Adrenal gland (tissue), 12 donors: ENCODE measurements around the gene PNN. TPM values are rescaled to one million over a fixed set of nuclear protein-coding genes. Genes with fewer than 3 reads are reported as not detected.
"Not testable (repeated sequence)": the region's sequence is repeated elsewhere in the genome, so short reads cannot be mapped to it uniquely, and the experiment has no call there.

Source experiments
- DNase-seq, 7 donors: peaks; one replicate each; pipeline ENCODE4 v3.0.0-alpha.2; 2019 to 2020
- H3K27ac ChIP-seq, 5 donors: fragments of 200-600 bp; sonication (generic) in 4 of 5; 1 replicate in 3 of 5; 2 replicates in 2 of 5; pipeline versions ENCODE4 v1.5.1 to v1.8.0; 2016 to 2020; ENCODE audit warnings: mild to moderate bottlenecking in 1 of 5
- H3K27me3 ChIP-seq: fragments of 200-600 bp; 2 replicates; pipeline ENCODE4 v1.8.0; 2021
- H3K36me3 ChIP-seq, 2 donors: fragments of 200-600 bp; replicated peaks in 1 of 2; 1 replicate in 1 of 2; 2 replicates in 1 of 2; pipeline versions ENCODE4 v1.5.1 to v1.8.0; 2018 to 2022
- H3K4me1 ChIP-seq, 2 donors: fragments of 200-600 bp; replicated peaks in 1 of 2; 1 replicate in 1 of 2; 2 replicates in 1 of 2; pipeline versions ENCODE4 v1.5.1 to v1.8.0; 2018 to 2021
- H3K4me3 ChIP-seq, 4 donors: fragments of 200-600 bp; sonication (generic) in 3 of 4; one replicate each; pipeline ENCODE4 v1.5.1; 2016 to 2018
- H3K9me3 ChIP-seq, 3 donors: fragments of 200-600 bp; sonication (generic) in 1 of 3; replicated peaks in 1 of 3; 1 replicate in 2 of 3; 2 replicates in 1 of 3; pipeline versions ENCODE4 v1.5.1 to v1.8.0; 2016 to 2021
- CTCF ChIP-seq, 6 experiments: fragments of 450-650 bp in 4 of 6; fragments of 200-600 bp in 2 of 6; sonication (generic) in 1 of 6; IDR thresholded peaks; 1 replicate in 5 of 6; 2 replicates in 1 of 6; pipeline versions ENCODE4 v1.5.1 to v1.8.0; 2016 to 2021; ENCODE audit warnings: antibody characterized with exemption in 6 of 6, mild to moderate bottlenecking in 2 of 6, moderate library complexity in 1 of 6
- POLR2A ChIP-seq, 2 donors: fragments of 450-650 bp; IDR thresholded peaks; one replicate each; pipeline ENCODE4 v1.6.1; 2017; ENCODE audit warnings: antibody characterized with exemption in 2 of 2, mild to moderate bottlenecking in 2 of 2, moderate library complexity in 1 of 2
- WGBS, 4 donors: extraction: QIAGEN DNeasy Blood & Tissue Kit in 2 of 4; methylation state at CpG; one replicate each; pipeline versions ENCODE4 v1.1.5 to v1.1.7; 2013 to 2017; 5-methylcytosine and 5-hydroxymethylcytosine counted together
- intact Hi-C, 2 donors: fragments of 100-400 bp; cut with DNase I; formaldehyde crosslinking; loops; one replicate each; pipeline versions ENCODE4 v1.14.1 to v1.15.0; 2022 to 2023
- polyA plus RNA-seq, 3 donors: library from polyadenylated mRNA; stranded (reverse); fragments of 200-250 nt in 2 of 3; fragments of 350-450 nt in 1 of 3; fragmentation: Illumina TruSeq in 1 of 3; extraction: RNeasy Lipid Tissue Mini Kit (QIAGEN cat#74804) in 1 of 3; gene quantifications; one replicate each; pipeline ENCODE4 v1.2.3, GENCODE V29; 2013 to 2014
- total RNA-seq, 9 donors: library from RNA; depleted of rRNA in 4 of 9; stranded (reverse); fragments of >200 nt in 4 of 9; fragments of 120-200 nt in 1 of 9; fragmentation: NEBNext Ultra II Directional in 1 of 9; extraction: Animal tissue kit (Norgen Biotek cat#: 25700) in 1 of 9; gene quantifications; one replicate each; pipeline versions ENCODE4 v1.1.0 to v1.2.4, GENCODE V29; 2013 to 2023
- donor health status: healthy with polysubstance abuse.
- donor health status: Bipolar disorder and iron deficiency.
- donor health status: DM: yes; HTN: yes; CAD: no.
- donor health status: DM: no; HTN: no; CAD: no.
- donor health status: DM: no; HTN: no; CAD: no.
- donor health status: DM: yes; HTN: yes; CAD: no.

The PNN gene
- total and polyA plus RNA-seq, 12 donors, result 11.3 to 86.0 (median 41.5) TPM

- WGBS, 4 donors, result 50 to 97% (median 92%) methylated on average over 1 of the region's 1 CpG
- H3K4me3 ChIP-seq, result no peak overlapping the region
- H3K27me3 ChIP-seq, result no peaks in the 10 kb centered on the region
- intact Hi-C loops, result no loop called here
- H3K9me3 ChIP-seq, result no peaks in the 10 kb centered on the region
- no peak for DNase-seq
- no peaks in the 10 kb centered on the region for H3K4me1 ChIP-seq
- H3K27ac ChIP-seq, result no peak overlapping the region
- TF ChIP-seq POLR2A (IDR thresholded peaks at IDR 0.05) (no peak), CTCF (IDR thresholded peaks at IDR 0.05) (no peak)
- no peaks in the 10 kb centered on the region for H3K36me3 ChIP-seq
Observed at GRCh38 chr14:39212693-39213092, 37.6 kb downstream of the PNN start.

- Histone ChIP-seq H3K27ac (no peak overlapping the region), H3K9me3 (no peaks in the 10 kb centered on the region), H3K4me3 (no peak overlapping the region), H3K36me3 (no peaks in the 10 kb centered on the region), H3K4me1 (peaks cover 7 to 10% of the 10 kb centered on the region in 2 donors), H3K27me3 (no peaks in the 10 kb centered on the region)
- TF ChIP-seq CTCF (IDR thresholded peaks at IDR 0.05) (no peak), POLR2A (IDR thresholded peaks at IDR 0.05) (no peak)
- no peak for DNase-seq
- WGBS, 4 donors, result 75 to 84% (median 80%) methylated on average over 8 of the region's 8 CpGs
- intact Hi-C loops, result no loop called here
Observed at GRCh38 chr14:39217214-39217879, 42.3 kb downstream of the PNN start.

GRCh38 chr14:39218171-39218769 is 43.2 kb downstream of the PNN start:
- TF ChIP-seq CTCF (IDR thresholded peaks at IDR 0.05) (no peak), POLR2A (IDR thresholded peaks at IDR 0.05) (no peak)
- Histone ChIP-seq H3K4me3 (no peak overlapping the region), H3K9me3 (no peaks in the 10 kb centered on the region), H3K27ac (peak overlapping the region in 3 of 5 donors; percentile 18 to 49 (median 36)), H3K27me3 (no peaks in the 10 kb centered on the region), H3K4me1 (peaks cover 7 to 10% of the 10 kb centered on the region in 2 donors), H3K36me3 (no peaks in the 10 kb centered on the region)
- intact Hi-C loops, result no loop called here
- WGBS, 4 donors, result 27 to 43% (median 38%) methylated on average over 5 of the region's 5 CpGs
- DNase-seq, result peak; percentile 29 to 77 (median 67)

- WGBS, 4 donors, result 40 to 57% (median 43%) methylated on average over 3 of the region's 3 CpGs
- Histone ChIP-seq H3K9me3 (no peaks in the 10 kb centered on the region), H3K36me3 (no peaks in the 10 kb centered on the region), H3K4me3 (no peak overlapping the region), H3K27ac (peak overlapping the region in 1 of 5 donors; percentile 18), H3K27me3 (no peaks in the 10 kb centered on the region), H3K4me1 (peaks cover 7 to 10% of the 10 kb centered on the region in 2 donors)
- intact Hi-C loops, result no loop called here
- peak in 2 of 7 donors; percentile 19 to 22 for DNase-seq
- no peak for TF ChIP-seq POLR2A (IDR thresholded peaks at IDR 0.05)
- no peak for TF ChIP-seq CTCF (IDR thresholded peaks at IDR 0.05)
Observed at GRCh38 chr14:39219075-39219499, 44.0 kb downstream of the PNN start.

GRCh38 chr14:39220473-39220872 is 45.4 kb downstream of the PNN start:
- intact Hi-C loops, H3K4me3 ChIP-seq, H3K36me3 ChIP-seq, DNase-seq, H3K27me3 ChIP-seq, H3K9me3 ChIP-seq, H3K27ac ChIP-seq: not testable (repeated sequence)
- WGBS, 4 donors, result 91 to 100% (median 97%) methylated on average over 1 of the region's 1 CpG
- peaks cover 7 to 10% of the 10 kb centered on the region in 2 donors for H3K4me1 ChIP-seq
